AG08396 (cell line): Measurements from ENCODE around the gene SDC3.
"Not testable (repeated sequence)": the region's sequence is repeated elsewhere in the genome, so short reads cannot be mapped to it uniquely, and the experiment has no call there.

Experiments
- DNase-seq: peaks from one replicate; pipeline ENCODE4 v3.0.0; 2012; ENCODE audit warnings: low spot score, mixed read lengths

The SDC3 gene, protein sequence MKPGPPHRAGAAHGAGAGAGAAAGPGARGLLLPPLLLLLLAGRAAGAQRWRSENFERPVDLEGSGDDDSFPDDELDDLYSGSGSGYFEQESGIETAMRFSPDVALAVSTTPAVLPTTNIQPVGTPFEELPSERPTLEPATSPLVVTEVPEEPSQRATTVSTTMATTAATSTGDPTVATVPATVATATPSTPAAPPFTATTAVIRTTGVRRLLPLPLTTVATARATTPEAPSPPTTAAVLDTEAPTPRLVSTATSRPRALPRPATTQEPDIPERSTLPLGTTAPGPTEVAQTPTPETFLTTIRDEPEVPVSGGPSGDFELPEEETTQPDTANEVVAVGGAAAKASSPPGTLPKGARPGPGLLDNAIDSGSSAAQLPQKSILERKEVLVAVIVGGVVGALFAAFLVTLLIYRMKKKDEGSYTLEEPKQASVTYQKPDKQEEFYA

DNA sequence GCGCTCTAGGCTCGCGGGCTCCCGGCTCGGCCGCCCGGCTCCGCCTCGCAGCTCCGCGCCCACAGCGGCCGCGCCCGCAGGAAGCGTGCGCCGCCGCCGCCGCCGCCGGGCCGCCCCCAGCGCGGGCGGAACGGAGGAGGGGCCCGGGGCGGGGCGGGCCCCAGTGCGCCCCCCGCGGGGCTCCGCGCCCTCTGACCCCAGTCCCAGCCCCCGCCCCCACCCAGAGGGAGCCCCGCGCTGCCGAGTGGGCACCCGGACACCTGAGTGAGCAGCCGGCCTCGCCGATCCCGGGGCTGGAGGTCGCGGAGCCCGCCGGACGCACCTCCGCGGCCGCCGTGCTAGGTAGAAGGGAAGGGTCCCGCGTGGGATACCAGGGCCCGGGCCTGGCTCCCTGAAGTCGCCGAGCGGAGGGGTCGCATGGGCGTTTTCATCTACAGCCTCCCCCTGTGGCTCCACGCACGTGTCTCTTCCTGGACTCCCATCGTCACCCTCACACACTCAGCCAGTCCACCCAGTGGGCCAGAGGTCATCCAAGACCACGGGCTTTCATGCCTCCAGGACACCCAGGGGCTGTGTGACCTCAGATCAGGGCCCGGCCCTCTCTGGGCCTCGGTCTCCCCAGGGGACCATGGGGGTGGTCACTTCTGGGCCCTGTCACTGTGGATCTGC is at the start of gene SDC3:
Gene SDC3 (minus strand): TSS at position 63 of the 669 bp plus-strand sequence. CDS start 172 bp downstream, outside the sequence.
- peak; percentile 79 for DNase-seq

DNA sequence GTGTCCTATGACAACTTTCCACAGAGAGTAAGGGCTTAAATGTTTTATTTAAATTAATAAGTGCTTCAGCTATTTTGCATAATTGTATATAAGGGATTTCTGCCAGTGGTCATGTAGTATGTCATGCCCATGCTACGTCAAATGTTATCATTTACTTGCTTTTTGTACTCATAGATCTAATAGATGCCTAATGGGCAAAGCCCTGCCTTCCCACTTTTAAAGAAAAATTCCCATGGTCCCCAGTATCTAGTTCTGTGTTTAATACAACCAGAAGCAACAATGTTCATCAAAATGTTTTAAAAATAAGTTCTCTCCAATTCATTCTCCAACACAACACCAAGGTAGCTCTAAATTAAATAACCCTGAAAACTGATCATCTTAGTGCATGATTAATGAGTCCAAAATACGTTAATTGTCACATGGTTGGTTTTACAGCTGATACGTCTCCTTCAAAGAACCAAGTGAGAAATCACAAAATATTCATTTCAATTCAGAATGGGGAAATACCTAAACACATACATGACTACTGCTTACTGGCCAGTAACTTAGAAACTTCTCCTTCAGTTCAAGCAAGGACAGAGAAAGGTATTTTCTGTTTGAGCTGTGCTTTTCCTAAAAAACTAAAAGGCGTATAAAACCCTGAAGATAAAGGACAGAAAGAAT is 49.1 kb upstream of the SDC3 start:
- no peak for DNase-seq

DNA sequence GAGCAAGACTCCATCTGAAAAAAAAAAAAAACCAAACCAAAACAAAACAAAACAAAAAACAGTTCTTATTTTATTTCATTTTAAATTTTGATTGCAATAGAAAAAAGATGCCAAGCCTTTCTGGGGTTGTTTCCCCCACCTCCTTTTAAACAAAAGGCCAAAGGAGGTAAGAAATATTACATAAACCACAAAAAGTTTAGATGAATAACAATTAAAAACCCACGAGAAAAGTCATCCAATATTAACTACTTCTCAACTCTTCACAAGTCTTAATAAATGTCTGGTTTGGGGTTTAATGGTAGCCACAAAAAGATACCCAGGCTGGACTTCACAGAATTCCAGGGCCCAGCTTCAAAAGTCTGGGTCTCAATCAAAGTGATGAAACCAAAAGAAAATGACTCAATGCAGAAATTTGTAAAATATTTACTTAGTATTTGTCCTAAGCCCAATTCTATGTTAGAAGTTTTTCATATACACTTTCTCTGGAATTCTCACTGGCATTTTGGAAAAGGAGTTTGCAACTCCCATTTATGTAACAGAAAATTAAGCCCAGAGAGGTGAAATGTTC is 47.0 kb upstream of the SDC3 start:
- peak; percentile 49 for DNase-seq

DNA sequence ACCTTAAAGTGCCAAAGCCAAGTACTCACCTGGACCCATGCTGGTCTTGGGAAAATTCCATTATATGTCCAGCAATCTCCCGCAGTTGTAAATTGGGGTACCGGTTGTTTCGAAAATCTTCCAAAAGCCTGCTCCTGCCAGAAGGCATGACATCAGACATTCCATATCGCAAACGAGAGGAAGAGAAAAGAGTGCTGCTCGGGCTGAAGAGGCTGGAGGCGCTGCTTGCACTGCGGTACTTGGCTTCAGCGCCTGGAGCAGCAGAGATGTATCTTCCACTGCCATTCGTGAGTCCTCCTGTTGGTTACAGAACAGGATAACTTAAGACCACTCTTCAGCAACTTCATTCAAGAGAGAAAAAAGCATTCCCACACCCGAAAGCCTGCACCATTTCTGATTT is 45.1 kb upstream of the SDC3 start:
- no peak for DNase-seq

DNA sequence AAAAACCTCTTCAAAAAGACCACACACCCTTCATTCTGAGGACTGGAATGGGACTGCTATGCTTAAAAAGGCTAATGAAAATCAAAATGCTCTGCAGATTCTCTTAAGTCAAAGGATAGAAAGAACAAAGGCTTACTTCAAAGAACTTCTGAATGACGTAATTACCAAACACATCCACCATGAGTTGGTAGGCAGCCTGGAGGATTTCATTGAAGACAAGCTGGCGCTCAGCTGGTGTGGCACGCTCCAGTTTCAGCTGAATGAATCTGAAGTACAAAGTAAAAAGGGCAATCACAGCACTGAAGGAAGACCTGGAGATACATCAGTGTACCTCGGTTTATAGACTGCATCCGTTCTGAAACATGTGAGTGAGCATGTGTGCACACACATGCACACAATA is 43.5 kb upstream of the SDC3 start:
- no peak for DNase-seq

DNA sequence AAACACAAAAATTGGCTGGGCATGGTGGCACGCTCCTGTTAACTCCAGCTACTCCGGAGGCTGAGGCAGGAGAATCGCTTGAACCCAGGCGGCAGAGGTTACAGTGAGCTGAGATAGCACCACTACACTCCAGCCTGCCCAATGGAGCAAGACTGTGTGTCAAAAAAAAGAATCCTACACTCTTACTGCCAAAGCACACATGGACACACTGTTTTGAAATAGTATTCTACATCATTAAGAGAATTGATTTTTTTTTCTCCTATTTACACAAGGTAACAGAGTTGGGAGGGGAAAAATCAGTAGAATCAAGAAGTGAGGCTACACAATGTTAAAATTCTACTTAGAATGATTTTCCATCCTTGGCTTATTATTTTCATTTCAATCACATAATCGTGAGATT is 42.1 kb upstream of the SDC3 start:
- no peak for DNase-seq

DNA sequence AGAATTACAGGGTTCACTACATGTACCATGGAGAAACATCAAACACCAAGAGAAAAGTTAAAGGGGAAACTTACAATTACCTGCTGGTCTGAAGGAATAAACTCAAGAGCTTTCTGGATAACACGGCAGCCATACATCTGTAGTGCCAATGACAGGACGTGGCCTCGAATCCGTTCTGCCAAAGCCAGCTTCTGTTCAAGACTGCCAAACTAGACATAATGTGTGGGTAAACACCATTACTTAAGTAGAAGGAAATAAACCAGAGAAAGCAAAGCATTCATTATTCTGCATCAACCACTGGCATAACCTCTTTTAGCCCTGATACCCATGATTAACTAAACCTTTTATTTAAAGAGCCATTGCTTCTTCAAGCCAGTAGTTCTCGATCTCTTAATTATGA is 41.5 kb upstream of the SDC3 start:
- no peak for DNase-seq

DNA sequence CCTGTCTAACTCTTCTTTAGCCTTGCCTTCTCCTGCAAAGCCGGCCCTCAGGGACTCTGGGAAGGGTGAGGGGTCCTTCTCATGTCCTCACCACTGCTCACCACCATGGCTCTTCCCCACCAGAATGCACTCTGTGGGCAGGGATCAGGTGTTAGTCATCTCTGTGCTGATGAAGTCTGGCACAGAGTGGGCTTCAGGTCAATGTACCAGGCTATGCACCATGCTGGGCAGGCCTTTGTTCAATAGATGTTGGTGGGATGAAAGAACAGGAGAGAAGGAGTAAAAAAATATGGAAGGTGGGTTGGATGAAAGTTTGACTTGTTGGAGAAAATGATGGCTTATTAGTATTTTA is 40.9 kb upstream of the SDC3 start:
- not testable (repeated sequence) for DNase-seq

DNA sequence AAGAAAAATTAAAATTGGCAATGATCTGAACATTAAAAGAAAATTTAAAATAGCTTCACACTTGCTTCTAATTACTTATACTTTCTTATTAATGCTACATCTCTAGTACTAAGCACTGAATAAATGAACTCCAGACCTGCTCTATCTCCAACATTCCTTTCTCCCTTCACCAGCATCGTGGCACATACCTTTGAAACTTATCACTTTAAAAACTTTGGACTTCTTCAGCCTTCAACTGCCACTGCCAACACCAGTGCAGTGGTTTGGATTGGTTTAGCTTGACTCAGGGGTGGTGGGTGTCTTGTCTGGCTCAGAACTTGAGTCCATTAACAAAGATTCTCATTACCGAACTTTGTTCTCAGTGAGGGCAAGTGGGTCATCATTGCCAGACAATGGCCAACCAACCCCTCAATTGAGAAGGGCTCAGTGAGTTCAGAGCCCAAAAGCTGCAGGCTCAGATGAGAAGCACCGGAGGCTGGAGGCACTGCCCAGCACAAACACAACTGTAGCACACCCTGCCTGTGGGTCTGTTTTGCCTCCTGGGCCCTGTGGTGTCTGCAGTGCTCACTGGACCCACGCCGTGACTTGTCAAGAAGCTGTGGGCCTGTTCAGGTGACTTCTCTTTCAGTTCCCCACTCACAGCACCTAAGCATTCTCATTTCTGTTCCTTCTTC is 40.4 kb upstream of the SDC3 start:
- DNase-seq, result not testable (repeated sequence)

DNA sequence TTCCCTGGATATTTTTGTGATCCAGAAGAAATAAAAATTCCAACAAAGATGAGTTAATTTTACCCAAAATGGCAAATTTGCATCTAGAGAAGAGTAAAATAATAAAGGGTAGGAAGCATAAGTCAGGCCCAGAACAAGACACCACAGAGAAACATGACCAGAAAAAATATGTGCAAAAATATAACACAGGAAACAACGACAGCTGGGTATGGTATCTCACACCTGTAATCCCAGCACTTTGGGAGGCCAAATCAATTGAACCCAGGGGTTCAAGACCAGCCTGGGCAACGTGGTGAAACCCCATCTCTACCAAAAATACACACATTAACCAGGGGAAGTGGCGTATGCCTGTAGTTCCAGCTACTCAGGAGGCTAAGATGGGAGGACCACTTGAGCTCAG is 39.7 kb upstream of the SDC3 start:
- no peak for DNase-seq

DNA sequence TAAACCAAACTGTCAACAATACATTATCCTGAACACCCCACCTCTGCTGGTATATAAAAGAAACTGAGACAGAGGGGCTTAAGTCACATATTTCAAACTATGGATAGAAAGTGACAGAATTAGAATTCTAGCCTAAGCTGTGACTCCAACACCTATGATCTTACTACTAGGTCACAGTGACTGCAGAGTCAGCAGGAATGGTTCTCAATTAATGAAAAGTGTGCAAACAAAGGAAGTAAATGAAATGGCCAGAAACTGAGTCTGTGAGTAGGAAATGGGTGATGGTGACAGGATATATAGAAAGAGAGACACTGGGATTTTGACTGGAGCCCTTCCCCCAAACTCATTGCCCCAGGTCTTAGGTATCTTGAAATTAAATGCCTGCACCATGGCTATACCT is 38.7 kb upstream of the SDC3 start:
- DNase-seq, result no peak

DNA sequence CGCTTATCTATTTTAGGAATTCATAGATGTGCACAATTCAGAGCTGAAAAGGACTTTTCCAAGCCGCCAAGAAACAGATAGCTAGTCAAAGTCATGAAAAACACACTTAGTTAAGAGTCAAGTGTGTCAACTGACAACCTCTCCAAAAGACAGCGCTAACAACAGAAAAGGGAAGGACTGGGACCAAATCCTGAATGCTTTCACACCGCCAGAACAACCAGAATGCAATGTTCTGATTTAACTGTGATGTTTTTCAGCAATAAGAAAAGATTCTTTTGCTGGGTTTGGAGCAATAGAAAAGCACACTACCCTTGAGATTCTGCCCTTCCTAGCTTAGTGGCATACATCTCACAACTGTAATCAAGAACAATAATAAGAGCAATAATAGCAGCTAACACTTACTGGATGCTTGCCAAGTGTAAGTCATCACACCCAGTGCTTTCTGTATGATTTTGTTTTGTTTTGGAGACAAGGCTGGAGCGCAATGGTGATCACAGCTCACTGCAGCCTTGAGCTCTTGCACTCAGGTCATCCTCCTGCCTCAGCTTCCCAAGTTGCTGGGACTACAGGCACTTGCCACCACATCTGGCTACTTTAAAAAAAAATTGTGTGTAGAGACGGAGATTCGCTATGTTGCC is 33.9 kb upstream of the SDC3 start:
- DNase-seq, result no peak

DNA sequence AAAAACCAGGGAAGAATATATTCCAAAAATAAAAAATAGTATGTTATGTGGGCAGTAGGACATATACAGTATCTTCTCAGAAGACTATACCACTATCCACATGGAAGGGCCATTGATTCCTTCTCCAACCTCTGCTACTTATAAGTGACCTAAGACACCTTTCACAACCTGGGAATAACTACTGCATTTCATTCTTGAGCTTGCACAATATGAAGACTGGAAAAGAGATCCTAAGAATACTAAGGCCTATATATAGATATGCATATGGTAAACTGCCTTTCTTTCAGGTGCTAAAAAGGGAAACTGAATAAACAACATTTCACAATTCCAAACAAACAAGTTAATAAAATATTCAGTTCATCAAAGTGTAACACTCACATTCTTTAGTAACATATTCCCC is 32.0 kb upstream of the SDC3 start:
- DNase-seq, result no peak

DNA sequence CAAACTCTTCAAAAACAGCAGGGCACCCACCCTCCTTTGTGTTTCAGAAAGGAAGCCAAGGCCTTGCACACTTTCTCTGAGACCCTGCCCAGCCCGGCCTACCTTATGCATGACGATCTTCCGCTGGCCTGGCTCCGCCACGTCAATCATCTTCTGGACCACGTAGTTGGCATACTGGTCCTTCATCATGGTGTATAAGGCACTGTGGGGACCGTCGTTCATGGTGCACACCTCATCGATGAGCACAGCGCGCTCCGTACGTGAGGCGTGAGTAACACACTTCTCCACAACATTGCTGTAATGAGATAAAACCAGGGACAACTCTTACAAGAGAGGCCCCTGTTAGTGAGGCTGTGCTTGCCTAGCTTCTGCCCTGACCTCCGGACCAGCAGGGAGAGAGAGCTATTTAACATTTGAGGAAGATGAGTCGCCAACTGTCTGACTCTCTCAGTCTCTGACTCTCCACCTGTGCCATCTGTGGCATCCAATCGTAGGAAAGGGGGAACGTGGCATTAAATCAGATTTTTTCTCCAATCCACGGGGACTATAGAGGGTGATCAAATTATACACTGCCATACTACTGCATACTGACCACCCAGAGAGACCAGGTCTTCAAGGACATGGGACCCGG is 28.1 kb upstream of the SDC3 start:
- no peak for DNase-seq

DNA sequence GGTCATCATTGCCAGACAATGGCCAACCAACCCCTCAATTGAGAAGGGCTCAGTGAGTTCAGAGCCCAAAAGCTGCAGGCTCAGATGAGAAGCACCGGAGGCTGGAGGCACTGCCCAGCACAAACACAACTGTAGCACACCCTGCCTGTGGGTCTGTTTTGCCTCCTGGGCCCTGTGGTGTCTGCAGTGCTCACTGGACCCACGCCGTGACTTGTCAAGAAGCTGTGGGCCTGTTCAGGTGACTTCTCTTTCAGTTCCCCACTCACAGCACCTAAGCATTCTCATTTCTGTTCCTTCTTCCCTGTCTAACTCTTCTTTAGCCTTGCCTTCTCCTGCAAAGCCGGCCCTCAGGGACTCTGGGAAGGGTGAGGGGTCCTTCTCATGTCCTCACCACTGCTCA is 27.2 kb upstream of the SDC3 start:
- DNase-seq, result not testable (repeated sequence)

DNA sequence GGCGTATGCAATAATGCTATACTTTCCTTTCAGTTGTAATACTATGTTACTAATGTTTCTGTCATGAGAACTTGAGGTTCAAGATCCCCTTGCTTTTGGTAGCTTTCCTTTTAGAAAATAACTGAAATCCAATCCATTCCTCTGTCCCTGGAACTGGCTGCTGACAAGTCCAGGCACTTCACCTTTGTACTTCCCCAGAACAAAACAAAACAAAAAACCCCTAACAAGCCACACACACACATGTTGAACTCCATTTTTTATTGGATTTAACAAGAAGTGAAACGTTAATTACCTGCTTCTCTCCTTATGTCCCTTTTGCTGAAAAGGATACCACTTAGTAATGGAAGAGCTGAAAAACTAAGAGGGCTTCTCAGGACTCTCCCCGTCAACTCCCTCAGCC is 26.1 kb upstream of the SDC3 start:
- DNase-seq, result no peak

DNA sequence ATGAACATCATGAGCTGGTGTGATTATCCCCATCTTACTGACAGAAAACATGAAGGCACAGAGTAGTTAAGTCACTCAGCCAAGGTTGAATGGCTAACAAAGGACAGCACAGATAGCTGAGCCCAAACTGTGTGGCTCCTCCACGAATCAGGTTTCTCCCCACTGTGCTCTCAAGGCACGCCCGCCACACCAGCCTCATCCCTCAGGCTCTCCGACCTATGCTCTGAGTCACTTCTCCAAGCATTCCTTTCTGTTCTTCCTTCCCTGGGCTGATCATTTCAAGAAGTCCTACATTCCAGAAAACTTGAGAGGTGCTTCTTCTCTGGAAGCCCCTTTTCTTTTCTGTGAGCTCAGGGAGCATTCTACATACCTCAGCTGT is 25.3 kb upstream of the SDC3 start:
- DNase-seq, result peak; percentile 58

DNA sequence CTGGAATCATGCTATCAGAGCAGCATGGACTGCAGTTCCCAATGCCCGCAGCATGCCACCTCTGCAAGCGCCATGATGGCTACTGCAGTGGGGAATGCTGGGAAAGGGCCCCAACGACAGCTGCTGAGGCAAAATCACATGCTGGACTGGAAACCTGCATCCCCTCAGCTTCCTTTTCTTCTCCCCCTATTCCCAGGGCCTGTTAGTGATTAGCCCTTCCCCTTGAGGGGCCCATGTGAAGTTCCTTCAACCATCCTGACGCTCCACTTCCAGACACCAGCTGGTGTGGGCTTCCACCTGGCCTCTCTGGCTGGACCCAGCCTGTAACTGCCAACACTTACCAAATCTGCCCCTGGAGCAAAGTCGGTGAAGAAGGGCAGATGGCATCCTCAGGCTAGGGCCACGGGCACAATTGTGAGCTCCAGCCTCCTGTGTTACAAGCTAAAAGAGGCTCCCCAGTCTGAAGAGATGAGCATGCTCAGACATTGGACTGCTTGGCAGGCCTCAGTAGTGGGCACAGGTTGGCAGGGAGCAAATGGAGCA is 22.1 kb upstream of the SDC3 start:
- no peak for DNase-seq

DNA sequence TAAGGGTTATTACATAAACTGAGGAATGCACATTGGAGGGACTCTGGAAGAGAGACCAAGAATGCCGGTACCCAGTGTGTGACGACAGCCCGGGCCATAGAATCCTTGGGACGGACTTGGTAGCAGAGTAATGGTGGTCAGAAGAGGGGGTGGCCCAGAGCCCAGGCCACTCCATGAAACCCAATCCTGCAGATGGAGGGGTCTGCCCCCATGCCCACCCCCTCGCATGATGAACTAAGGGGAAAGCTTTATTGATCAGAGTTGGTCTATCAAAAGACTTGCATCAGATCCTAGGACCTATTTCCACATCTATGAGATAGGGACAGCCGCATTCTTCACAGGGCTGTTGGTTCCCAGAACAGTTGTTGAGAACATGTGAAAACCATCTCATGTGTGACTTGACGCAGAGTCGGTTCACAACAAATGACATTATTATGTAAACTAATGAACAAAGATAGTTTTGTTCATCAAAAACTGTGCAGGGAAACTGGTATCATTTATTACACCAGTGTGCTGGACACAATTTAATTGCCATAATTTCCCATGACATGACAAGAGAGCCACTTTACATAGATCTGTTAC is 21.5 kb upstream of the SDC3 start:
- no peak for DNase-seq

DNA sequence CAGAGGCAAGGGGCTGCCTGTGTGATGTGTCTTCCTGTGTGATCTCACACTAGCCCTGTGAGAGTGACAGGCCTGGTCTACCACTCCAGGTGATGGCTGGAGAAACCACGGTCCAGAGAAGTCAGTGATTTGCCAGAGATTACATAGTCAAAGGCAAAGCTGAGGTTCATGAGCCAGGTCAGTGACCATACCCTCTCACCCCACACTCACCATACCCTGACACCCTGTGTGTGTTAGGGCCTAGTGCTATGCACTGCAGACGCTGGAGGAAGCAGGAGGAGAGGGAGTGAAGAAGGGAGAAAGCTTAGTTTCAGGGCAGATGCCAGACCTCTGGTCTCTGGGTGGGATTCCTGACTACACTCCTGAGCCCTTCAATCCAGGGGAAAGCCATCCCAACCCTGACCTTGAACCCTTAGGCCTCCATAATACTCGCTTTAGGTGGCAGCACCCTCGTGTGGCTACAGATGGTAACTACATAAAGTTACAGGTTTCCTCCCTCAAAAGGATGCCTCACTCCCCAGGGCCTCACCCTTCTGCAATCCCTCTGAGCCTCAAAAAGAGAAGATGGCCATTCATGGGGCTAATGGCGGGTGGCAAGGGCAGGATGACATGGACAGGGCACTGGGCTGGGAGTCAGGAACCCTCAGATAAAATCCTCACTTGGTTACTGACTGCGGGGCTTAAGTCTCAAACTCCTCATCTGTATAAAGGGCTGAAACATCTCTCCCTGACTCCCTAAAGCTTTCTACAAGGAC is 20.8 kb upstream of the SDC3 start:
- peak; percentile 60 for DNase-seq
